MM.1S (cell line): ENCODE measurements around the gene LIN37.

Source experiments
- DNase-seq: peaks from one replicate; pipeline ENCODE4 v3.0.0-alpha.2; 2015
- H2AFZ ChIP-seq: fragments of 300-600 bp; sonication (generic); 2 replicates; pipeline ENCODE4 v1.6.0; 2016; ENCODE audit warnings: antibody characterized with exemption, low read length
- H3F3A ChIP-seq: fragments of 300-600 bp; sonication (generic); 2 replicates; pipeline ENCODE4 v1.6.1; 2016; ENCODE audit warnings: mild to moderate bottlenecking, antibody characterized with exemption, low read length, moderate library complexity, mixed read lengths; ENCODE audit not compliant: insufficient read depth
- H3K27ac ChIP-seq: fragments of 300-600 bp; sonication (generic); 2 replicates; pipeline ENCODE4 v1.5.1; 2016; ENCODE audit warnings: mild to moderate bottlenecking, low read length
- H3K27me3 ChIP-seq: fragments of 300-600 bp; sonication (generic); replicated peaks from 2 replicates; pipeline ENCODE4 v1.6.0; 2016; ENCODE audit warnings: low read length; ENCODE audit not compliant: insufficient read depth
- H3K36me3 ChIP-seq: fragments of 300-600 bp; sonication (generic); replicated peaks from 2 replicates; pipeline ENCODE4 v1.6.1; 2016; ENCODE audit warnings: mild to moderate bottlenecking, low read length, mixed read lengths; ENCODE audit not compliant: insufficient read depth
- H3K4me1 ChIP-seq: fragments of 300-600 bp; sonication (generic); 2 replicates; pipeline ENCODE4 v1.6.1; 2016; ENCODE audit warnings: low read length, mixed read lengths
- H3K4me2 ChIP-seq: fragments of 300-600 bp; sonication (generic); 2 replicates; pipeline ENCODE4 v1.6.0; 2016; ENCODE audit warnings: low read depth, low read length
- H3K4me3 ChIP-seq: fragments of 300-600 bp; sonication (generic); 2 replicates; pipeline ENCODE4 v1.5.1; 2016; ENCODE audit warnings: low read length, mixed read lengths
- H3K79me2 ChIP-seq: fragments of 300-600 bp; sonication (generic); 2 replicates; pipeline ENCODE4 v1.6.1; 2016; ENCODE audit warnings: mixed run types, low read length, mixed read lengths
- H3K9ac ChIP-seq: fragments of 300-600 bp; sonication (generic); 2 replicates; pipeline ENCODE4 v1.6.1; 2016; ENCODE audit warnings: low read length, mixed read lengths
- H3K9me2 ChIP-seq: fragments of 300-600 bp; sonication (generic); replicated peaks from 2 replicates; pipeline ENCODE4 v1.6.1; 2016; ENCODE audit warnings: mild to moderate bottlenecking, low read length, mixed read lengths; ENCODE audit not compliant: insufficient read depth
- H3K9me3 ChIP-seq: fragments of 300-600 bp; sonication (generic); replicated peaks from 2 replicates; pipeline ENCODE4 v1.6.1; 2016; ENCODE audit warnings: mild to moderate bottlenecking, low read length, mixed read lengths; ENCODE audit not compliant: insufficient read depth
- H4K20me1 ChIP-seq: fragments of 300-600 bp; sonication (generic); 2 replicates; pipeline ENCODE4 v1.6.1; 2016; ENCODE audit warnings: mild to moderate bottlenecking, low read length, moderate library complexity, mixed read lengths; ENCODE audit not compliant: insufficient read depth
- CTCF ChIP-seq: fragments of 300-600 bp; sonication (generic); IDR thresholded peaks from 2 replicates; pipeline ENCODE4 v1.5.1; 2016; ENCODE audit warnings: antibody characterized with exemption, low read length, mixed read lengths
- EZH2 ChIP-seq: fragments of 300-600 bp; sonication (generic); optimal IDR thresholded peaks from 2 replicates; pipeline ENCODE3; 2017; ENCODE audit warnings: low read depth, mild to moderate bottlenecking, antibody characterized with exemption, low read length, mixed read lengths
- EZH2phosphoT487 ChIP-seq: fragments of 300-600 bp; sonication (generic); IDR thresholded peaks from 2 replicates; pipeline ENCODE4 v1.6.1; 2018; ENCODE audit warnings: antibody characterized with exemption, low read length

Gene LIN37

GRCh38 chr19:35777961-35778360, 29.6 kb downstream of the LIN37 start:
- Histone ChIP-seq H3K36me3 (no peaks in the 10 kb centered on the region), H3F3A (no peaks in the 10 kb centered on the region), H4K20me1 (no peaks in the 10 kb centered on the region), H3K9ac (no peak overlapping the region), H3K4me1 (peaks cover 12% of the 10 kb centered on the region), H3K27me3 (no peaks in the 10 kb centered on the region), H2AFZ (no peak overlapping the region), H3K27ac (no peak overlapping the region), H3K4me3 (no peak overlapping the region), H3K9me2 (no peaks in the 10 kb centered on the region), H3K79me2 (peaks cover 13% of the 10 kb centered on the region), H3K4me2 (no peak overlapping the region), H3K9me3 (no peaks in the 10 kb centered on the region)
- DNase-seq, result no peak
- TF ChIP-seq CTCF (no peak), EZH2phosphoT487 (no peak), EZH2 (no peak)

- no peaks in the 10 kb centered on the region for H3F3A ChIP-seq
- no peaks in the 10 kb centered on the region for H3K36me3 ChIP-seq
- H3K27me3 ChIP-seq, result no peaks in the 10 kb centered on the region
- TF ChIP-seq EZH2phosphoT487 (no peak), CTCF (no peak), EZH2 (no peak)
- H3K27ac ChIP-seq, result no peak overlapping the region
- H3K9ac ChIP-seq, result no peak overlapping the region
- H3K9me2 ChIP-seq, result no peaks in the 10 kb centered on the region
- no peak overlapping the region for H3K4me2 ChIP-seq
- no peak for DNase-seq
- peaks cover 12% of the 10 kb centered on the region for H3K4me1 ChIP-seq
- H3K9me3 ChIP-seq, result no peaks in the 10 kb centered on the region
- H3K4me3 ChIP-seq, result no peak overlapping the region
- peaks cover 13% of the 10 kb centered on the region for H3K79me2 ChIP-seq
- H2AFZ ChIP-seq, result no peak overlapping the region
- no peaks in the 10 kb centered on the region for H4K20me1 ChIP-seq
These were observed 30.7 kb downstream of the LIN37 start for GRCh38 chr19:35779033-35779432.

- peaks cover 7% of the 10 kb centered on the region for H3K4me1 ChIP-seq
- H3K4me3 ChIP-seq, result no peak overlapping the region
- H3K27me3 ChIP-seq, result no peaks in the 10 kb centered on the region
- DNase-seq, result no peak
- no peaks in the 10 kb centered on the region for H3F3A ChIP-seq
- TF ChIP-seq CTCF (no peak), EZH2 (no peak), EZH2phosphoT487 (no peak)
- no peaks in the 10 kb centered on the region for H4K20me1 ChIP-seq
- H3K9ac ChIP-seq, result no peak overlapping the region
- no peaks in the 10 kb centered on the region for H3K36me3 ChIP-seq
- peaks cover 13% of the 10 kb centered on the region for H3K79me2 ChIP-seq
- no peak overlapping the region for H3K27ac ChIP-seq
- H2AFZ ChIP-seq, result no peak overlapping the region
- H3K9me3 ChIP-seq, result no peaks in the 10 kb centered on the region
- no peak overlapping the region for H3K4me2 ChIP-seq
- H3K9me2 ChIP-seq, result no peaks in the 10 kb centered on the region
These were observed 31.7 kb downstream of the LIN37 start for GRCh38 chr19:35780058-35780457.
